GM18511 (cell line): ENCODE measurements around the gene DLAT.
"Not testable (repeated sequence)": the region's sequence is repeated elsewhere in the genome, so short reads cannot be mapped to it uniquely, and the experiment has no call there.

ENCODE experiments used
- ATAC-seq: cut with Tn5 transposase; IDR thresholded peaks from one replicate; pipeline ENCODE4 v1.9.1; 2021; ENCODE audit warnings: mild to moderate bottlenecking, moderate library complexity; ENCODE audit not compliant: unreplicated experiment

The DLAT gene

DNA sequence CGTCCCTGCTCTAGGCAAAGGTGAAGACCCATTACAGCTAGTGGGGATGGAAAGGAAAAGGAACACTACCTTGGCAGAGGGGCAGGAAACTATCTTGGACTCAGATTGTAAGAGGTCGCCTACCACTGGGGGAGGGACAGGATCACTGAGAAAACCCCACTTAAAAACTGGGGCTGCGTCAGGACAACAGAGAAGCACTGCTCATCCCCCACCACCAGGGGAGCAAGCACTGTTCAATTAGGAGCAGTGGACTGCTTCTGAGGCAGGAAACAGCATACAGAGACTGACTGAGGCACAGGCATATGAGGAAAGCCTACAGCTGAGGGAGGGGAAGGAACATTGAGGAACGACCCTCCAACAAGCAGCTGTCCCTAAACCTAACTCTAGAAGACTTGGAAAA lies 20.8 kb upstream of the DLAT start:
- peak; percentile 91 for ATAC-seq

DNA sequence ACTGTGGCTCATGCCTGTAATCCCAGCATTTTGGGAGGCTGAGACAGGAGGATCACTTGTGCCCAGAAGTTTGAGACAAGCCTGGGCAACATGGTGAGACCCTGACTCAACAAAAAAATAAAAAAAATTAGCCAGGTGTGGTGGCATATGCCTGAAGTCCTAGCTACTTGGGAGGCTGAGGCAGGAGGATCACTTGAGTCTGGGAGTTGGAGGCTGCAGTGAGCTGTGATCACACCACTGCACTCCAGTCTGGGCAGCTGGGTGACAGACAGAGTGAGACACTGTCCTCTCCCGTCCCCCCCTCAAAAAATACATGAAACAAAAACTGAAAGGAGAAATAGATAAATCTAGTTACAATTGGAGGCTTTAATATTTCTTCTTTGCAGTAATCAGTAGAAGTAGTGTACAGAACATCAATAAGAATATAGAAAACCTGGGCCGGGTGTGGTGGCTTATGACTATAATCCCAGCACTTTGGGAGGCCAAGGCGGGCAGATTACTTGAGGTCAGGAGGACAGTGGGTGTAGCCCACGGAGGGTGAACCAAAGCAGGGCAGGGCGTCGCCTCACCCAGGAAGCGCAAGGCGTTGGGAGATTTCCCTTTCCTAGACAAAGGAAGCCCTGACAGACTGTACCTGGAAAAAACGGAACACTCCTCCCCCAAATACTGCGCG lies 19.6 kb upstream of the DLAT start:
- no peak for ATAC-seq

GRCh38 chr11:112006095-112006441 lies 19.1 kb upstream of the DLAT start:
- not testable (repeated sequence) for ATAC-seq

- ATAC-seq, result not testable (repeated sequence)
Observed at GRCh38 chr11:112011451-112011850, 13.8 kb upstream of the DLAT start.

DNA sequence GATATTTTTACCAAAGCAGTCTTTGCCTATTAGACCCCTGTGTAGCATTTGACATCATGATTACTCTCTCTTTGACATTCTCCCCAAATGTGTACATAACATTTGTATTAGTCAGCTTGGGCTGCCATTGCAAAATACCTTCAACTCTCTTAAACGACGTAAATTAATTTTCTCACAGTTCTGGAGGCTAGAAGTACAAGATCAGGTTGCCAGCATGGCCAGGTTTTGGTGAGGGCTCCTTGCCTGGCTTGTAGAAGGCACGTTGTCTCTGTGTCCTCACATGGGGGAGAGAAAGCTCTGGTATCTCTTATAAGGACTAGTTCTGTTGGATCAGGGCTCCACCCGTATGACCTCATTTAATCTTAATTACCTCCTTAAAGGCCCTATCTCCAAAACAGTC lies 12.3 kb upstream of the DLAT start:
- ATAC-seq, result no peak

DNA sequence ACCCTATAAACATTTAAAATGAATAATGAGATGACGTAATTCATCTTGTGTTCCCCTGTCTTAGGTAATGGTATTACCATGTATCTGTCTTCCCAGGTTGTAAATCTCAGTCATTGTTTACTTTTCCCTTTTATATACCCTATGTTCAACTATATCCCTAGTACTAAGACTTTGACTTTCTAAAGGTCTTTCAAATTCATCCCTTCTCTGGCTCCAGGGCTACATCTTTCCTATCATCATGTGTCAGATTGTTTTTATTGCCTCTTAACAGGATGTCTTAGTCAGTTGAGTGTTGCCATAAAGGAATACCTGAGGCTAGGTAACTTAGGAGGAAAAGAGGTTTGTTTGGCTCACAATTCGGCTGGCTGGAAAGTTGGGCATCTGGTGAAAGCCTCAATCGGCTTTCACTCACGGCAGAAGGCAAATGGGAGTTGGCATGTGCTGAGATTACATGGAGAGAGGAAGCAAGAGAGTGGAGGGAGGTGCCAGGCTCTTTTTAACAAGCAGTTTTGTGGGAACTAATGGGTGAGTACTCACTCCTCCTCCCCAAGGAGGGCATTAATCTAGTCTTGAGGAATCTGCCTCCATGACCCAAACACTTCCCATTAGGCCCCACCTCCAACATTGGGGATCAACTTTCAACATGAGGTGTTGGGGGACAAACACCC lies 11.6 kb upstream of the DLAT start:
- ATAC-seq, result no peak

DNA sequence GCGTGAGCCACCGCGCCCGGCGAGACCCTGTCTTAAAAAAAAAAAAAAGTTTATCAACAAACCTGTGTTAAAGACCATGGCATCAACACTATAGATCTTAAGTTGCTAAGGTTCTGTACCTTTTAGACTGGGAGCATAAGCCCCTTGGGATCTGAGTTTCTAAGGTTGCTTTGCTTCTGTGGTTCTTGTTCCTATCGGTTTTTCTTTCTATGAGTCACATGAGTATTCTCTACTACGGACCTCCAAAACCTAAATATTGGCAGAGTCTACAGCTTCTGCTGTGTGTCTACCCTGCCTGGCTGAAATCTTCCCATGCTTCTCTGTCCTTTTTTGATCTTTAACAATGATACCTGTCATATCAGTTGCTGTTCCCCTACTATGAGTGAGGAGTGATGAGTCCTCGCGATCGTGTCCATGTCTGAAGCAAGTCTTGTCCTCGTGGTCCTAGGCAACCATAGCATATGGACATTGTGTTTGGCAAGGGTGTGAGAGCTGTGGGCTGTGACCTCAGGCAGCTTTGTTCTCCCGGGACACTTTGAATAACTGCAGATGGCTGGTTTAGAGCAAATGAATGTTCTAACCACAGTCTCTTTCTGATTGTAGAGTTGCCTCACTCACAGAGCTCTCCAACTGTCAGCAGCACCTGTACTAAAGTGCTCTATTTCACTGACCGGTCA lies 9.0 kb upstream of the DLAT start:
- ATAC-seq, result peak; percentile 90

GRCh38 chr11:112016765-112017376 lies 8.3 kb upstream of the DLAT start:
- ATAC-seq, result peak; percentile 60

DNA sequence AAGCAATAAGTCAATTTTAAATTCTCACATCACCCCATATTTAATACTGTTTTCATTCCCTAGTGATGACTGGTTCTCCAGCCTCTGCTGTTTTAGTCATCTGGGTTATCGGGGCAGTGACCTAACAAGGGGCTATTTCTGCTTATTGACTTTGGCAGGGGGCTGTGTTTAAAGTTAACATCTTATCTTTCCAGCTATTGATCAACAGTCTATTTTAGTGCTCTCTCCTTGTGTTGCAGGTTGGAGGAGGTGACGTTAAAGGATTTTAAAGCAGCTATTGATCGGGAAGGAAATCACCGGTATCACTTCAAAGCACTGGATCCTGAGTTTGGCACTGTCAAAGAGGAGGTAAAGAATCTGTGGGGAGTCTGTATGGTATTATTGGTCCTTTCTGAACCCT lies 7.7 kb upstream of the DLAT start:
- ATAC-seq, result no peak

DNA sequence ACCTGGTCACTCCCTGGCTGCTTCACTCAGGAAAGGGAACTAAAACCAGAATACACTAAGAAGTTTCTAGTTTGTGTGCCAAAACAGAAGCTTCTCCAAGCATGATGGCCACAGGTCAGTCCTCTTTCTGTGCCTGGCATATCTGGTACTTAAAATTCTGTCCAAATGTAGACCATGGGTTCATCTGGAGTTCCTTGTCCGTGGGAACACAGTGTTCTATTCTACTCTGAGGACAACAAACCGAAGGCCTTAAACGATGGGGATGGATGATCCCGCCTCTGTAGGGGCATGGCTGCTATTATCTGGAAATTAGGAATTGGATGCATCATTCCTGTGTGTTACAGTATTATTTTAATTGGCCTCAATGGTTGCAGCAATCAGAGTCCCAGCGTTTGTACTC lies 6.1 kb upstream of the DLAT start:
- ATAC-seq, result no peak

DNA sequence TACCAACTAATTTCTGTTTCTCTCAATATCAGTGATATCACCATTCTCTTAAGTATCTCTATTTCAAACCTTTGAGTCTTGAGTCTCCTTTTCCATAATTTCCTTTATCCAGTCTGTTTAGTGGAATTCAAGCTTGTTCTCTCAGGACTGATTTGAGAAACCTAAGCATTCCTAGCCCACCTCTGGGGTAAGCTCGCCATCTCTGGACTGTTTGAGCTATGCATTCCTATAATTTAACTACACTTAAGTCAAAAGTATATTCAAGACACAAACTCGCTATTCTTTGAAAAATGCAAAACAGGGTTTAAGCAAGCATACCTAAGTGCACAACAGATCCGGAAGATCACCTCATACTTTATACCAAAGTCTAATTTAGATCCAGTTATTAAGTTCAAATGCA lies 2.1 kb upstream of the DLAT start:
- ATAC-seq, result no peak

- peak; percentile 34 for ATAC-seq
Observed at GRCh38 chr11:112024178-112024772, 933 bp upstream of the DLAT start.

DNA sequence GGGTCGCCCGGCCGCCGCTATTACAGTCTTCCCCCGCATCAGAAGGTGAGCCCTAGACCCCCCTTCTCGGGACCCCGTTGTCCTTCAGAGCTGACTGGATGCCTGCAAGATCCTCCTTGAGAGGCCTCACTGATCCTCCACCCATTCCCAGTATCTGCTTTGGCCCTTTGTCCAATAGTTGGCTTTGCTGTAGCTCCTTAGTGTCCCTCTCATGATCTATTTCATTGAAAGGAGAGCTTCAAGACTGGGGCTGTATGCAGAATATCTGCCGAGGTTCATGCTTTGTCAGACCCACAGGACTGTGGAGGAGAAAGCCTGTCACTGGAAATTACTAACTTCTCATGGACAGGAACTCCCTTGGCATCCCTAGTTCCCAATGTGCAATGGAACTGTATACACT lies 499 bp downstream of the DLAT start:
- ATAC-seq, result no peak

GRCh38 chr11:112026784-112027410 lies 1.7 kb downstream of the DLAT start:
- ATAC-seq, result not testable (repeated sequence)

DNA sequence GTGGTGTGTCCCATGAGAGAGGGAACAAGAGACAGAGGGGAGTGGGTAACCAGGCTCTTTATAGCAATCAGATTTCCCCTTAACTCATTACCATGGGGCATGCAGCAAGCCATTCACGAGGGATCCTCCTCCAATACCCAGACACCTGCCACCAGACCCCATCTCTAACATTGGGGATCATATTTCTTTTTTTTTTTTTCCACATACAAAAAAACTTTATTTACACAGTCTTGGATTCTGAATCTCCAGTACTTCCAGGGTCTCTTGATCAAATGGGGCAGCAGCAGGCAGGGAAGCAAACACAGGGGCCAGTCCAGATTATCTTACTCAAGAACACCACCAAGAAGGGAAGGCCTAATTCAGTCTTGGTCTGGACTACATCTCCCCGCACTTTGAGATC lies 4.3 kb downstream of the DLAT start:
- ATAC-seq, result no peak

- no peak for ATAC-seq
Observed at GRCh38 chr11:112033902-112034301, 8.7 kb downstream of the DLAT start.

- ATAC-seq, result no peak
Observed at GRCh38 chr11:112037527-112037926, 12.3 kb downstream of the DLAT start.

GRCh38 chr11:112042161-112042960 lies 17.2 kb downstream of the DLAT start:
- ATAC-seq, result no peak

- ATAC-seq, result no peak
Observed at GRCh38 chr11:112042961-112043304, 17.7 kb downstream of the DLAT start.

DNA sequence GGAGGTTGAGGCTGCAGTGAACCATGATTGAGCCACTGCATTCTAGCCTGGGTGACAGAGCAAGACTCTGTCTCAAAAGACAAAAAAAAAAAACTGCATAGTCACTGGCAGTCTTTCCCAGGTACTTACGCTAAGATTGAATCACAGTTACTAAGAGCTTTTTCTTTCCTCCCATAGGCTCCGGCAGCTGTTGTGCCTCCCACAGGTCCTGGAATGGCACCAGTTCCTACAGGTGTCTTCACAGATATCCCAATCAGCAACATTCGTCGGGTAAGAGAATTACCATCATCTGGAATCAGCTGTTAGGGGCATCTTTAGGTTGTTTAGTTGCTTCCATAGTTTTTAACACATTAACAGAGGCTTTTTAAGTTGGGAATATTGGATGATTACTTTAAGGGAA lies 19.8 kb downstream of the DLAT start:
- no peak for ATAC-seq
